GM23338 (cell line): ENCODE results near the gene INPP5A. TPM values are rescaled to one million over a fixed set of nuclear protein-coding genes. Genes with fewer than 3 reads are reported as not detected.

Source experiments
- ATAC-seq: fragments of 200-7000 bp; cut with Tn5 transposase; 3 replicates; pipeline ENCODE4 v1.9.1; 2020
- DNase-seq: peaks from one replicate; pipeline ENCODE4 v3.0.0-alpha.2; 2015; ENCODE audit warnings: low spot score
- H2AFZ ChIP-seq: fragments of 200-600 bp; sonication (generic); 2 replicates; pipeline ENCODE4 v1.8.0; 2016; ENCODE audit warnings: antibody characterized with exemption, mild to moderate bottlenecking, moderate library complexity
- H3F3A ChIP-seq: fragments of 200-600 bp; sonication (generic); replicated peaks from 2 replicates; pipeline ENCODE4 v1.8.0; 2017; ENCODE audit warnings: antibody characterized with exemption, mixed run types, low read depth
- H3K27ac ChIP-seq: fragments of 200-600 bp; sonication (generic); 2 replicates; pipeline ENCODE4 v1.6.1; 2016; ENCODE audit warnings: low read depth
- H3K27me3 ChIP-seq: fragments of 200-600 bp; sonication (generic); 2 replicates; pipeline ENCODE4 v1.8.0; 2016; ENCODE audit warnings: mild to moderate bottlenecking, mixed run types, moderate library complexity; ENCODE audit not compliant: insufficient read depth
- H3K36me3 ChIP-seq: fragments of 200-600 bp; sonication (generic); 2 replicates; pipeline ENCODE4 v1.8.0; 2016; ENCODE audit warnings: mild to moderate bottlenecking; ENCODE audit not compliant: insufficient read depth
- H3K4me1 ChIP-seq: fragments of 200-600 bp; sonication (generic); 2 replicates; pipeline ENCODE4 v1.8.0; 2016; ENCODE audit warnings: mild to moderate bottlenecking, moderate library complexity; ENCODE audit not compliant: insufficient read depth
- H3K4me2 ChIP-seq: fragments of 200-600 bp; sonication (generic); 2 replicates; pipeline ENCODE4 v1.7.1; 2017; ENCODE audit warnings: mixed run types
- H3K4me3 ChIP-seq: fragments of 200-600 bp; sonication (generic); 2 replicates; pipeline ENCODE4 v1.6.1; 2016; ENCODE audit warnings: mixed run types
- H3K79me2 ChIP-seq: fragments of 200-600 bp; sonication (generic); replicated peaks from 2 replicates; pipeline ENCODE4 v1.8.0; 2017; ENCODE audit warnings: mild to moderate bottlenecking; ENCODE audit not compliant: insufficient read depth
- H3K9me2 ChIP-seq: fragments of 200-600 bp; sonication (generic); 2 replicates; pipeline ENCODE4 v1.8.0; 2017; ENCODE audit not compliant: insufficient read depth
- H4K20me1 ChIP-seq: fragments of 200-600 bp; sonication (generic); replicated peaks from 2 replicates; pipeline ENCODE4 v1.8.0; 2017; ENCODE audit warnings: mild to moderate bottlenecking; ENCODE audit not compliant: insufficient read depth
- H3K27ac Mint-ChIP-seq: 2 replicates; pipeline ENCODE4 v1.8.0; 2020; ENCODE audit warnings: inconsistent platforms, mild to moderate bottlenecking, moderate library complexity, mixed read lengths
- H3K27me3 Mint-ChIP-seq: 3 replicates; pipeline ENCODE4 v1.8.0; 2022; ENCODE audit warnings: low read depth, mild to moderate bottlenecking, moderate library complexity, mixed read lengths, inconsistent platforms; ENCODE audit not compliant: insufficient read depth, poor library complexity
- H3K36me3 Mint-ChIP-seq: 3 replicates; pipeline ENCODE4 v1.8.0; 2021; ENCODE audit warnings: low read depth, mild to moderate bottlenecking, inconsistent platforms, moderate library complexity, mixed read lengths
- H3K4me1 Mint-ChIP-seq: 3 replicates; pipeline ENCODE4 v1.8.0; 2020; ENCODE audit warnings: mild to moderate bottlenecking, inconsistent platforms, mixed read lengths
- H3K4me3 Mint-ChIP-seq: 3 replicates; pipeline ENCODE4 v1.8.0; 2021; ENCODE audit warnings: moderate library complexity, mild to moderate bottlenecking, inconsistent platforms, mixed read lengths
- H3K9me3 Mint-ChIP-seq: 3 replicates; pipeline ENCODE4 v1.8.0; 2020; ENCODE audit warnings: moderate library complexity, mild to moderate bottlenecking, inconsistent platforms, mixed read lengths
- CREB1 ChIP-seq: fragments of 250-450 bp; sonication (Bioruptor Pico); IDR thresholded peaks from 2 replicates; pipeline ENCODE4 v1.5.0; 2020; ENCODE audit warnings: low read depth, mild to moderate bottlenecking, moderate library complexity
- EZH2 ChIP-seq: fragments of 200-600 bp; sonication (generic); IDR thresholded peaks from one replicate; pipeline ENCODE4 v1.8.0; 2017; ENCODE audit warnings: antibody characterized with exemption, mild to moderate bottlenecking, low read depth; ENCODE audit not compliant: unreplicated experiment
- EZH2phosphoT487 ChIP-seq: fragments of 200-600 bp; sonication (generic); IDR thresholded peaks from one replicate; pipeline ENCODE4 v1.8.1; 2018; ENCODE audit warnings: antibody characterized with exemption; ENCODE audit not compliant: unreplicated experiment
- JUNB ChIP-seq: IDR thresholded peaks from one replicate; pipeline ENCODE4 v1.6.1; 2016; ENCODE audit warnings: antibody characterized with exemption; ENCODE audit not compliant: unreplicated experiment
- NANOG ChIP-seq: IDR thresholded peaks from 2 replicates; pipeline ENCODE4 v1.6.1; 2016; ENCODE audit warnings: antibody characterized with exemption, borderline replicate concordance
- STAT1 ChIP-seq: IDR thresholded peaks from one replicate; pipeline ENCODE4 v1.6.1; 2016; ENCODE audit warnings: antibody characterized with exemption; ENCODE audit not compliant: unreplicated experiment
- ZNF114 ChIP-seq: fragments of 250-450 bp; sonication (Bioruptor Pico); IDR thresholded peaks from 2 replicates; pipeline ENCODE4 v1.5.0; 2020; ENCODE audit warnings: mild to moderate bottlenecking, moderate library complexity
- ZNF331 ChIP-seq: fragments of 250-450 bp; sonication (Bioruptor Pico); IDR thresholded peaks from 2 replicates; pipeline ENCODE4 v1.5.0; 2020; ENCODE audit warnings: low read depth, mild to moderate bottlenecking, moderate library complexity
- polyA plus RNA-seq: library from polyadenylated mRNA; unstranded; fragments of >200 nt; fragmentation: Nextera tagmentation; extraction: Ambion mirVana; gene quantifications from 2 replicates; pipeline ENCODE4 v1.2.1, GENCODE V29; 2016
- total RNA-seq: library from RNA; depleted of rRNA; stranded (reverse); fragments of >200 nt; shearing (Covaris generic); gene quantifications from 2 replicates; pipeline ENCODE4 v1.2.3, GENCODE V29; 2014
- TF ChIP-seq, protein P1 (sequence below): fragments of 250-450 bp; sonication (Bioruptor Pico); IDR thresholded peaks from 2 replicates; pipeline ENCODE4 v1.5.0; 2020; ENCODE audit warnings: mild to moderate bottlenecking, moderate library complexity

Gene INPP5A
- total and polyA plus RNA-seq, 2 experiments from 2014 or later, result 5.9 to 40.6 TPM

DNA sequence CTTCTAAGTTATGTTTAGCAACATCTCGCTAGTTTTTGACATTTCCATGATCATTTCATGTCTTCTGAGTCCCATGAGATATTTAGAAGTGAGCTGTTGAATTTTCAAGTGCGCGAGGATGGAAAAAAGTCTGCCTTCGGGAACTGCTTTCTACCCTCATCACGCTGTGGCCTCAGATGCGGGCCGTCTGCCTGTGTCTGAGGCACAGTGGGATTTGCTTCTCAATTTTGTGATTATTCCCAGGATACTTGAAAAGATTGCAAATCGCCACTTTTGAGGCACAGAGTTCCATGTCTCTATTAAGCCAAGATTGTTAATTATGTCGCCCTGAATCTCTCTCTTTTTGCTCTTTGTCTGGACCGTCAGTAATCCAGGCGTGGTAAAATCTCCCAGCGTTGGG is 279.1 kb downstream of the INPP5A start (continued):
- TF ChIP-seq, protein P1, sequence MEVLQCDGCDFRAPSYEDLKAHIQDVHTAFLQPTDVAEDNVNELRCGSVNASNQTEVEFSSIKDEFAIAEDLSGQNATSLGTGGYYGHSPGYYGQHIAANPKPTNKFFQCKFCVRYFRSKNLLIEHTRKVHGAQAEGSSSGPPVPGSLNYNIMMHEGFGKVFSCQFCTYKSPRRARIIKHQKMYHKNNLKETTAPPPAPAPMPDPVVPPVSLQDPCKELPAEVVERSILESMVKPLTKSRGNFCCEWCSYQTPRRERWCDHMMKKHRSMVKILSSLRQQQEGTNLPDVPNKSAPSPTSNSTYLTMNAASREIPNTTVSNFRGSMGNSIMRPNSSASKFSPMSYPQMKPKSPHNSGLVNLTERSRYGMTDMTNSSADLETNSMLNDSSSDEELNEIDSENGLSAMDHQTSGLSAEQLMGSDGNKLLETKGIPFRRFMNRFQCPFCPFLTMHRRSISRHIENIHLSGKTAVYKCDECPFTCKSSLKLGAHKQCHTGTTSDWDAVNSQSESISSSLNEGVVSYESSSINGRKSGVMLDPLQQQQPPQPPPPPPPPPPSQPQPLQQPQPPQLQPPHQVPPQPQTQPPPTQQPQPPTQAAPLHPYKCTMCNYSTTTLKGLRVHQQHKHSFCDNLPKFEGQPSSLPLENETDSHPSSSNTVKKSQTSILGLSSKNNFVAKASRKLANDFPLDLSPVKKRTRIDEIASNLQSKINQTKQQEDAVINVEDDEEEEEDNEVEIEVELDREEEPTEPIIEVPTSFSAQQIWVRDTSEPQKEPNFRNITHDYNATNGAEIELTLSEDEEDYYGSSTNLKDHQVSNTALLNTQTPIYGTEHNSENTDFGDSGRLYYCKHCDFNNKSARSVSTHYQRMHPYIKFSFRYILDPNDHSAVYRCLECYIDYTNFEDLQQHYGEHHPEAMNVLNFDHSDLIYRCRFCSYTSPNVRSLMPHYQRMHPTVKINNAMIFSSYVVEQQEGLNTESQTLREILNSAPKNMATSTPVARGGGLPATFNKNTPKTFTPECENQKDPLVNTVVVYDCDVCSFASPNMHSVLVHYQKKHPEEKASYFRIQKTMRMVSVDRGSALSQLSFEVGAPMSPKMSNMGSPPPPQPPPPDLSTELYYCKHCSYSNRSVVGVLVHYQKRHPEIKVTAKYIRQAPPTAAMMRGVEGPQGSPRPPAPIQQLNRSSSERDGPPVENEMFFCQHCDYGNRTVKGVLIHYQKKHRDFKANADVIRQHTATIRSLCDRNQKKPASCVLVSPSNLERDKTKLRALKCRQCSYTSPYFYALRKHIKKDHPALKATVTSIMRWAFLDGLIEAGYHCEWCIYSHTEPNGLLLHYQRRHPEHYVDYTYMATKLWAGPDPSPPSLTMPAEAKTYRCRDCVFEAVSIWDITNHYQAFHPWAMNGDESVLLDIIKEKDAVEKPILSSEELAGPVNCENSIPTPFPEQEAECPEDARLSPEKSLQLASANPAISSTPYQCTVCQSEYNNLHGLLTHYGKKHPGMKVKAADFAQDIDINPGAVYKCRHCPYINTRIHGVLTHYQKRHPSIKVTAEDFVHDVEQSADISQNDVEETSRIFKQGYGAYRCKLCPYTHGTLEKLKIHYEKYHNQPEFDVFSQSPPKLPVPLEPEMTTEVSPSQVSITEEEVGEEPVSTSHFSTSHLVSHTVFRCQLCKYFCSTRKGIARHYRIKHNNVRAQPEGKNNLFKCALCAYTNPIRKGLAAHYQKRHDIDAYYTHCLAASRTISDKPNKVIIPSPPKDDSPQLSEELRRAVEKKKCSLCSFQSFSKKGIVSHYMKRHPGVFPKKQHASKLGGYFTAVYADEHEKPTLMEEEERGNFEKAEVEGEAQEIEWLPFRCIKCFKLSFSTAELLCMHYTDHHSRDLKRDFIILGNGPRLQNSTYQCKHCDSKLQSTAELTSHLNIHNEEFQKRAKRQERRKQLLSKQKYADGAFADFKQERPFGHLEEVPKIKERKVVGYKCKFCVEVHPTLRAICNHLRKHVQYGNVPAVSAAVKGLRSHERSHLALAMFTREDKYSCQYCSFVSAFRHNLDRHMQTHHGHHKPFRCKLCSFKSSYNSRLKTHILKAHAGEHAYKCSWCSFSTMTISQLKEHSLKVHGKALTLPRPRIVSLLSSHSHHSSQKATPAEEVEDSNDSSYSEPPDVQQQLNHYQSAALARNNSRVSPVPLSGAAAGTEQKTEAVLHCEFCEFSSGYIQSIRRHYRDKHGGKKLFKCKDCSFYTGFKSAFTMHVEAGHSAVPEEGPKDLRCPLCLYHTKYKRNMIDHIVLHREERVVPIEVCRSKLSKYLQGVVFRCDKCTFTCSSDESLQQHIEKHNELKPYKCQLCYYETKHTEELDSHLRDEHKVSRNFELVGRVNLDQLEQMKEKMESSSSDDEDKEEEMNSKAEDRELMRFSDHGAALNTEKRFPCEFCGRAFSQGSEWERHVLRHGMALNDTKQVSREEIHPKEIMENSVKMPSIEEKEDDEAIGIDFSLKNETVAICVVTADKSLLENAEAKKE (CRISPR knock-in tag), result no peak
- no peak for TF ChIP-seq JUNB

DNA sequence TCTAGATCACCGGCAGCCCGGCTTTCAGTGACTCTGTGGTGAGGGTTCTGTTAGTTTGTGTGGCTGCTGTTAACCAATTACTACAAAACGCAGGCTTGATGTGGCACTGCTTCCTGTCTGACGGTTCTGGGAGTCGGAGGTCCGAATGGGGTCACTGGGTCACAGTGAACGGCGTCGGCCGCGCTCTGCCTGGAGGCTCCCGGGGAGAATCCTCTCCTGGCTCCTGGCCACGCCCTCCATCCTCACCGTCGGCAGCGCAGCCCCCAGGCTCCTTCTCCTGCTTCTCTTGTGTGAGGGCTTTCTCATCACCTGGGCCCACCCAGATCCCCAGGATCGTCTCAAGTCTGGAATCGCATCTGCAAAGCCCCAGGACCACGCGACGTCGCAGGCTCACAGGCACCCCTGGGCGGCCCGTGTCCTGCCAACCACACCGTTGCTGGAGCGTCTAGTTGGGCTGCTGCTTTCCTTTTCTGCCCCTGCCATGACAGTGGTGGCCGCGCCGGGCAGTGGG is 280.2 kb downstream of the INPP5A start:
- Histone ChIP-seq H3K4me2 (no peak overlapping the region), H3F3A (no peaks in the 10 kb centered on the region), H3K4me3 (no peak overlapping the region), H3K36me3 (no peaks in the 10 kb centered on the region), H3K4me1 (no peaks in the 10 kb centered on the region), H3K9me2 (no peaks in the 10 kb centered on the region), H3K27ac (no peak overlapping the region), H2AFZ (no peak overlapping the region), H3K27me3 (no peaks in the 10 kb centered on the region), H4K20me1 (no peaks in the 10 kb centered on the region), H3K79me2 (no peaks in the 10 kb centered on the region)
- Mint-ChIP-seq H3K27ac (no peak overlapping the region), H3K27me3 (peaks cover 3% of the 10 kb centered on the region), H3K4me1 (peaks cover 3% of the 10 kb centered on the region; the same call in 1 of the 3 replicates), H3K4me3 (no peak overlapping the region), H3K9me3 (peaks cover 2% of the 10 kb centered on the region; the same call in 2 of the 3 replicates), H3K36me3 (peaks cover 5% of the 10 kb centered on the region)
- ATAC-seq (no peak), DNase-seq (no peak)
- TF ChIP-seq JUNB, result no peak
- TF ChIP-seq ZNF331 (CRISPR knock-in tag), result no peak
- TF ChIP-seq CREB1, result no peak
- TF ChIP-seq, protein P1 (CRISPR knock-in tag), result no peak
- TF ChIP-seq EZH2phosphoT487, result no peak
- no peak for TF ChIP-seq NANOG
- TF ChIP-seq ZNF114, result no peak
- TF ChIP-seq EZH2, result no peak
- no peak for TF ChIP-seq STAT1
